Stimulated activated CD8-positive, alpha-beta memory T cell treated with anti-CD3 and anti-CD28 coated beads, Interleukin-4, amount 100 ng/mL, for 1 hour (primary cell): ENCODE data around the gene ZNG1B.
"Not testable (repeated sequence)": the region's sequence is repeated elsewhere in the genome, so short reads cannot be mapped to it uniquely, and the experiment has no call there.

ENCODE experiments used
- DNase-seq, 2 donors: peaks; one replicate each; pipeline ENCODE4 v3.0.0-alpha.2; 2020; ENCODE audit warnings: low read depth in 2 of 2, low spot score in 1 of 2

Gene ZNG1B

GRCh38 chr2:113503094-113504042, 65.9 kb downstream of the ZNG1B start:
- DNase-seq = not testable (repeated sequence)

DNA sequence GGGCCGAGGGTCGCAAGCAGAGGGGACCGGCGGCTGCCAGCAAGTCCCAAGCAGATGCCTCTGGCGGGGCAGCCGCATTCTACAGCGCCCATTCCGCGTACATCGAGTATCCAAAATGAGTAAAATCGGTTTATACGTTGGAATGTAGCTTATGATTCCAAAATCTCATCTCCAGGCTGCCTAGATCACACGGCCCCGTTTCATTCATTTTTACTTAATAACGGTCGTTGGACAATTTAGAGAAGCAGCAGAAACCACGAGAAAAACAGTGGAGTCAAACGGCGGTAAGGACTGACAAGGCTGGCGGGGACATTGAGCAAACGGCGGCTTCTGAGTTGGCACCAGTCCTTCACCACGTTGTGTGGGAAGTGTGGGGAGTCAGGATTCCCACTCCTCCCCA, 66.6 kb downstream of the ZNG1B start:
- not testable (repeated sequence) for DNase-seq

- DNase-seq = not testable (repeated sequence)
These were observed 70.1 kb downstream of the ZNG1B start for GRCh38 chr2:113507394-113508140.

DNA sequence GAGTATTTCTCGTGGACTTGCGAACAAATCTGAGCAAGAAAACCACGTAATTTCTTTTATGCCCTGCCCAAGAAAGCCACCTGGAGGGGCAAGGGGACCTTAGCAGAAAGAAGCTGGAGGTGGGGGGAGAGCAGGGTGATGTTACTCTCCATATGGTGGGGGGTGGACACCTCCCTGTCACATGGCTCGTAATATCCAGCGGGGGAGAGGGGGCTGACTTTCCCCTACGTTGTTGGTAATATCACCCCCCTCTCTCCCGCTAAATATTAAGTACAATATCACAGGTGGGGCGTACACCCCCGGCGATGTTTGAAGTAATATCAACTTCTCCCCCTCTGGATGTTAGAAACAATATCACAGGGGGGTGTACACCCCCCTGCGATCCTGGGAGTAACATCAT, 70.7 kb downstream of the ZNG1B start:
- not testable (repeated sequence) for DNase-seq

DNA sequence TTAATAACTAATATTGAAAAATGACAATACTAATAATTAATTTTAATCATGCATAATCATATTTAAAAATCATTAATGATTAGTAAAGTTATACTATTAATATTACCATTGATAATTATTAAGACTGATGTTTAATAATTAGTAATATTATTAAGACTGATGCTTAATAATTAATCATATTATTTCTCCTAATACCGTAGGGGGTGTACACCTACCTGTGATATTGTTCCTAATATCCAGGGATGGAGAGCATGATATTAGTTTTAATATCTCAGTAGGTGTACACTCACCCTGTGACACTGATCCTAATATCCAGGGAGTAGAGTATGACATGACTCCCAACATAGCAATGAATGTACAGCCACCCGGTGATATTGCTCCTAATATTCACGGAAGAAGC, 73.4 kb downstream of the ZNG1B start:
- not testable (repeated sequence) for DNase-seq

- not testable (repeated sequence) for DNase-seq
These were observed 74.4 kb downstream of the ZNG1B start for GRCh38 chr2:113511859-113512258.

- not testable (repeated sequence) for DNase-seq
These were observed 78.0 kb downstream of the ZNG1B start for GRCh38 chr2:113515457-113515856.

- not testable (repeated sequence) for DNase-seq
These were observed 78.5 kb downstream of the ZNG1B start for GRCh38 chr2:113515995-113516394.

GRCh38 chr2:113517025-113517424, 79.5 kb downstream of the ZNG1B start:
- not testable (repeated sequence) for DNase-seq

DNA sequence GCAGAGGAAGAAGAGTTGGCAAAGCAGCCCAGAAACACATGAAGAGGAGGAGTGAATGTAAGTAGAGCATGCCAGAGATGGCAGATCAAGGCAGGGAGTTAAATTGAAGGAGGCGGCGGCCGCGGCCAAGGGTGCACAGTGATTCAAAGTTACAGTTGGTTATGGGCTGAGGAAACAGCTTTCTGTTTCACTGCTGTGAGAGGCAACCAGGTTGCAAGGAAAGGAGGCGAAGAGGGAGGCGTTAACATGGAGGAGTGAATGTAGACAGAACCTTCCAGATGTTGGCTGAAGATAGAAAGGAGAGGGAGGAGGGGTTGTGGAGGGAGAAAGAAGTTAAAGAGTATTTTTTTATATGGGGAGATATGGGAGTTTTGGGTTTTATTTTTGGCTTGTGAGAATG, 83.3 kb downstream of the ZNG1B start:
- DNase-seq = not testable (repeated sequence)

GRCh38 chr2:113521492-113521891, 84.0 kb downstream of the ZNG1B start:
- DNase-seq = not testable (repeated sequence)

DNA sequence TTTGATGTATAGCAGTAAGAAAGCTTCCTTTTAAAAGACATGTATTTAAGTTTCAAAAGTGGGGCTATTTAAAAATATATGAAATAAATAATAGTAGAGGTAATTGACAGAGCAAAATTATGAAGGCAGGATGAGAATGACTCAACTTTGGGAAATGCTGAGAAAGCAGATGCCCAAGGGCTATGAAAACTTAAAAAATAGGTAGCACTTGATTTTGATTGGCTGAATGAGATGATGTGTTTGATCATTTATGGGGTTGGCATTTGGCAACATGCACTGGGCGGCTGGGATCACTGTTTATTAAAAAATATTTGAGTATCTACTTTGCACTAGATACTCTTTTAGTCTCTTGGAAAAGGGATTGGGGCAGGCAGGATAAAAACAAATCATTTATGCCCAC, 87.5 kb downstream of the ZNG1B start:
- not testable (repeated sequence) for DNase-seq

DNA sequence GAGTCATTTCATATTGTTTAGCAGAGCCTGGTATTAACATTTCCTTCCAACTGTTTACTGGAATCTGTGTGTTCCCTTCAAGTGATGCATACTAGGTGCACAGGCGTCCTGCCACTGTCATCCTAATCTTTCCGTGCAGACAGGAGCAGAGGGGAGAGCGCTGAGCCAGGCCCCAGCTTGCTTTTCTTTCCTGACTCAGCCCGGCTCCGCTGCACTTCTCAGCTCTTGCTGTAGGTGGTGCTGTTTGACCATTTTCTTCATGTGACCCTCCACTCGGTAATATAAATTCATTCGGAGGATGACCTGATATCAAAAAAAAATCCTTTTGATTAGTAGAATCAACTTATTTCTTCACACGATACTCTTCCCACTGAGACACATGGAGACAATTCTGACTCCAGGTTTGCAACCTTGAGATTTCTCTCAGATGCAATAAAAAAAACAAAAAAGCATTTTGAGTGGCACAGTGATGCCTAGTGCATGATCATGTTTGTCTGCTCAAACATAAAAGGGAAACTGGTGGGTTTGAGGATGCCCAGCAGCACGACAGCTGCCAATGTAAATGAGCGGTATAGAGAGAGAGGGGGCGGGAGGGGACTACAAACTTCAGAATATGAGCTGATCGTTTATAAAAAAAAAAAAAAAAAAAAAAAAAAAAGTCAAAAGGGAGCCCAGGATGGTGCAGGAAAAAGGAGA, 90.0 kb downstream of the ZNG1B start:
- DNase-seq = not testable (repeated sequence)

DNA sequence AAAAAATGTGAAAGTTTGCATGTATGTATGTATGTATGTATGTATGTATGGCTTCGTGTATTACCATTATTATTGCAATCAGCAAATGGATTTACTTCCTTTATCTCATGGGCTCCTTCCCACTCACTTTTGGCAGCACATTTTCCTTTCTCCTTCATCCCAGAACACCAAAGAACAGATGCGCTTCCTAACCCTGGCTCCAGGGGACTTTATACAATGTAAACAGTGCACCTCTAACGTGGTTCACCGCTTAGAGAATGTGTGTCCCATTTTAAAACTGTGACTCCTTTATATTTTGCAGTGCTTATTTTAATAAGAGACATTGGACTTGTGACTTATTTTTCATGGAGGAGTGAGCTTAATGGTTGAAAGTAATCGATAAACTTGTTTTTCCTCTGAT, 90.6 kb downstream of the ZNG1B start:
- DNase-seq = not testable (repeated sequence)

DNA sequence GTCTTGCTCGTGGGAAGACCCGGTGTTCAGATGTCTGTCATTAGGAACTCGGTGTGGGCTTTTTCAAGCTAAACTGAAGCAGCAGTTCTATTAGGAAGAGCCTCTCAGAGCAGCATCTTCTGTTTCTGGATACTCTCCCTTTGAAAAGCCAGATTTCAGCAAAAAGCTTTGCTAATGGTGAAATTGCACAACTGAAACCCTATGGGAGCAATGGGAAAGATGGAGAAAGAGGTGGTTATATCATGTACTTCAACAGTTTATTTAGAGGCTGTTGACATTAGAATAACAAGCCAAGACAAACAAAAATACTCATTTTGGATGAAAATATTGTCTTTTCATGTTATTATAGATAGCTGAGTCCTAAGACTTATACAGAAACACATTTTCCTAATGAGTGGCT, 91.4 kb downstream of the ZNG1B start:
- not testable (repeated sequence) for DNase-seq

DNA sequence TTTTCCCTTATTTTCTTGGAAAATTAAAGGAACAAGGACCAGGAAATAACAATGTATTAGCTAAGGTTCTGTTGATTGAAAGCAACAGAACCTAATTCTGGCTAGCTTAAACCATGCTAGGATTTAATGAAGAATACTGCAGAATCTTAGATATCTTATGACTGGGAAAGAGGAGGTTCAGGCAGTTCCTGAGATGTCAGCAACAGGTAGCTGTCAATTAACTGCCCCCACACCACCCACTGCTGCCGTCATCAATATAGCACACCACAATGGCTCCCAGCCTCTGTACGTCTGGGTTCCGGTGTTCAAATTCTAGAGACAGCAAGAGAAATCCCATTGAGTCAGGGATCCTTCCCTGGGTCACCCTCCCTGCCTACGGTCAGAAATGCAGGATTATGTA, 95.5 kb downstream of the ZNG1B start:
- not testable (repeated sequence) for DNase-seq

DNA sequence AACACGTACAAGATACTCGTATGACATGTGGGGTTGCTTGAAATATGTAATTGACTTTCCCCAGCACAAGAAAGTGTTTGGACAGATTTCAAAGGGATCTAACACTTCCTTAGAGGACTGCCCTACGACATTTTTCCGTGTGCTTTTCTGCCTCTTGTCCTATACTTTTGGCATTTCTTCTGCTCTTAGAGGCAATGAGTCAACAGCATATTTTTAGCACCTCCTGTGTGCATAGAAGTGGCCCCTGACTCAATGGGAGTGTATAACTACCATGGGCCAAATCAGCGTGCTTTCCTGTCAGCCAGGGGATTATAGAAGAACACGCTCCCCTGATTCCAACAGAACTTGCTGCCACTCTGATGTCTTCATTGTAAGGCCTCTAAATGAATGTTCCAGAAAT, 99.1 kb downstream of the ZNG1B start:
- DNase-seq = not testable (repeated sequence)

DNA sequence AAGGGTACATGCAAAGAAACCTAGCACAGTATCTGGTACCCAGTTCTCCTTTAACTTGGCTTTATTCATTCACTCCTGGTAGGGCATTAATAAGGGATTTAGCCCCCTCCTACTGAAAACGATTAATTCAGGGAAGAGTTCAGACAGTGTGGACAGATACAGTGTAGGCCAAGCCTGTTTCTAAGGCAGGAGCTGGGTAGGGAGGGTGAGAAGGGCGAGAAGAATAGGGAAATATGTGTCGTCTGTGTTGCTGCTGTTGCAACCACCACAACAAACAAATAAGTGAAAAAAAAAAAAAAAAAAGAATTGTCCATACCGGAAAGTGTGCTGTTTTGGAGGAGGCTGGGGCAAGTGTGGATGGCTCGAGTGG, 103.3 kb downstream of the ZNG1B start:
- not testable (repeated sequence) for DNase-seq

- not testable (repeated sequence) for DNase-seq
These were observed 103.9 kb downstream of the ZNG1B start for GRCh38 chr2:113541204-113541975.

GRCh38 chr2:113541976-113542485, 104.5 kb downstream of the ZNG1B start:
- DNase-seq = not testable (repeated sequence)
